NCI-H748 (cell line): ENCODE measurements around the gene RAE1.

Source experiments
- DNase-seq: peaks from one replicate; lab custom pipeline; 2025; ENCODE audit not compliant: unreplicated experiment; lab: John Stamatoyannopoulos, UW

The RAE1 gene

GRCh38 chr20:57398231-57398821 is 47.3 kb downstream of the RAE1 start:
- DNase-seq = peak; percentile 75

DNA sequence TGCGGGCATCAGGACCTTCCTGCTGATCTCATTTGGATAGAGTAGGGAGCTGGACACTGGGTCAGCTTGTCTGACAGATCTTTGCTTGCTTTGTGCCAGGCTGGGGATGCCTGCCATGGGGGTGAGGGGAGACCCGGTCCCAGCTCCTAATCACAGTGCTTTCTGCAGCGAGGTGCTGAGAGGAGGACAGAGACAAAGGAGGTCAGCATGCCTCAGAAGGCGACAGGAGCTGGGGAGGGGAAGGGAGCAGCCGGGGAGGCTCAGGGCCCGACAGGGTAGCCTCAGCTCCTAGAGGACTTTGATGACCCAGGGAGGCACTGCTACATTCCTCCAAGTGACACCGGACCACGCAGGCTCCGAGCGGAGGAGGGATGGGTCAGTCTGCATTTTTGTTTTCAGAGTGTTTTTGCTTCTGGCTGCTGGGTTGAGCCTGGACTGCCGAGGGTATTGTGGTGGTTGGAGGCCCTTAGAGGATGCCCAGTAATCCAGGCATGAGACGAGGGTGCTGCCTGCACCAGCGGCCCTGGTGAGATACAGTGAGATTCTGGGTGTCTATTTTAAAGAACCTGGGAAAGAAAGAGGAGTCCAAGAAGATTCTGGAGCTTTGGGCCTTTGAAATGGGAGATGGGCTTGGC is 48.0 kb downstream of the RAE1 start:
- DNase-seq = no peak

DNA sequence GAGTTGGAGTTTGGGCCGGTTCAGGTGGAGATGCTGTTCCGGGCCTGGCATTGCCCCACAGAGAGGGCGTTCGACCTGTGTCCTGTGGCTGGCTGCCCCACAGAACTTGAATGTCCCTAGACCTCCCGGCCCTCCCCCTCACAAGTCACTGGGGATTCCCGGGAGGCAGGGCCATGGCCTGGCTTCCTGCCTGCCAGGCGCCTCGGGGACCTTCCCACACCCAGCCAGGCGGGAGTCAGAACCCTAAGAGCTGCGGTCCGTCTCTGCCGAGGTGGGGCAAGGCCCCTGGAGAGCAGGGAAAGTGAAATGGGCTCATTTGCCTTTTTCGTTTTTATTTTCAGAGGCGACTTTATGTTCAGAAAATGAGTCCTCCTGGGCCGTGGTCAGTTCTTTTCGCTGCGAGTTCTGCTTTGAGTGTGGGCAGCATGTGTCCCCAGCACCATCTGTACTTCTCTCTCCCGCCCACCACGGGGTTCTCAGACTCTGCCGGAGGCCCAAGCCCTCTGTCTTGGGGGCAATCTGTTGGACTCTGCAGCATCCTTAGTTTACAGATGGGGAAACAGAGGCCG is 48.6 kb downstream of the RAE1 start:
- DNase-seq = no peak

GRCh38 chr20:57400231-57400701 is 49.2 kb downstream of the RAE1 start:
- DNase-seq = no peak

- no peak for DNase-seq
Measured at GRCh38 chr20:57400821-57401564, 49.9 kb downstream of the RAE1 start.

GRCh38 chr20:57401565-57401918 is 50.5 kb downstream of the RAE1 start:
- DNase-seq = no peak

GRCh38 chr20:57402206-57403125 is 51.4 kb downstream of the RAE1 start:
- no peak for DNase-seq

- no peak for DNase-seq
Measured at GRCh38 chr20:57403216-57403615, 52.2 kb downstream of the RAE1 start.

DNA sequence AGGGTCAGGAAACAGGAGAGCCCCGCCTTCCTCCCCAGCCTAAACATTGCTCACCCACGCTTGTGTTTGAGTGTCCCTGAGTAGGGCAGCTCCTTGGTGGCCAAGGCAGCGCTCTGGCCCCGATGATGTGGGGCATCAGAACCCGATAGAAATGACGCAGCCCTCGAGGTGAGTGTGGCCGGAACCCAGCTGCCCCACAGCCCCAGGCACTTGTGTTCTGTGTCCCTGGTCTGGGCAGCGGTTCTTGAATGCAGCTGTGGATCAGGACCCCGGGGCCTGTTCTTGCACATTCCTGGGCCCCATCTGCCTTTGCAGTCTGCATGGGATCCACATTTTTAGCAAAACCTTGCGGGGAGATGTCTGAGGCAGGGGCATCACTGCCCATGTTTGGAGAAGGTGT is 53.0 kb downstream of the RAE1 start:
- no peak for DNase-seq

DNA sequence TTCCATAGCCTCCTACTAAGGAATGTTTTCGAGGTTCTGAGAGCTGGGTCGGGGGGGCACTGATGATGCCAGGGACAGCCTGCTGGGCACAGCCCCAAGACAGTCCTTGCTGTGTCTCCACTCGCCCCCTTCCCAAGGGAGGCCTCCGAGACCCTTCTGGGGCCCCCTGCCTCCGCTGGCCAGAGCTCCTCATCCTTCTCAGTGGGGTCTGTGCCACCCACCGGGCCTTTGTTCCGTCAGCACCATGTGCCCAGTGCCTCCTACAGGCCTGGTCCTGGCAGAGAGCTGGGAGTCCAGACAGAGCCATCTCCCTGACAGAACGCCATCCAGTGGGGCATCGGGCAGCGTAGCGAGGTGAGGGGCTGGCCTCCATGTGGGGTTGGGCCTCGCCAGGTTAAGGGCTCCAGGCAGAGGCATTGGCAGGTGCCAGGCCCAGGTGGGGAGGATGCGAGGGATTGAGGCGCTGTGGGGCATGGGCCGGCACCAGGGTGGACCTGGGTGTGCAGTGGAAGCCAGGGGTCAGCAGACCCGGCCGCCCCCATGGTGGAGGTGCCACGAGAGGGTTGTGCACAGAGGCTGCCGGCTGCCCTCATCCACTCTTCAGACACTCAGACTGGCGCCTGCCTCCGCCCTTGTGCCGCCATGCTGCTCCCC is 53.5 kb downstream of the RAE1 start:
- DNase-seq = no peak

GRCh38 chr20:57405236-57406016 is 54.4 kb downstream of the RAE1 start:
- no peak for DNase-seq

GRCh38 chr20:57407541-57407956 is 56.5 kb downstream of the RAE1 start:
- DNase-seq = no peak

DNA sequence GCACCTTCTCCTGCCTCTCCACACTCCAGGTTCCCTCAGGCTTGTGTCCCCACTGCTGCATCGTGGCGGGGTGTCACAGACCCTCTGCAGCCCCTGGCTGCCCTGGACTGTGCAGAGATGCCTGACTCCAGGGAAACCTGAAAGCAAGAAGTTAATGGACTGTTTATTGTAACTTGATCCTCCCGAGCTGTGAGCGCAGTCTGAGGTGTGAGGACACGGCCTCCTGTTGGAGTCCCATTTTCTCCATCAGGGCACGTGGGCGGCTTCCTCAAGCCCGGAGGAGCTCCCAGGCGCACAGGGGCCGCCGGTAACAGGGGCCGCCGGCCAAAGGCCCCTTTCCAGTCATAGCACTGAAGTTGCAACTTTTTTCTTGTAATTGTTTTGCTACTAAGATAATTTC is 57.1 kb downstream of the RAE1 start:
- DNase-seq = no peak

GRCh38 chr20:57408536-57409233 is 57.6 kb downstream of the RAE1 start:
- DNase-seq = no peak

- no peak for DNase-seq
Measured at GRCh38 chr20:57409316-57409671, 58.2 kb downstream of the RAE1 start.

DNA sequence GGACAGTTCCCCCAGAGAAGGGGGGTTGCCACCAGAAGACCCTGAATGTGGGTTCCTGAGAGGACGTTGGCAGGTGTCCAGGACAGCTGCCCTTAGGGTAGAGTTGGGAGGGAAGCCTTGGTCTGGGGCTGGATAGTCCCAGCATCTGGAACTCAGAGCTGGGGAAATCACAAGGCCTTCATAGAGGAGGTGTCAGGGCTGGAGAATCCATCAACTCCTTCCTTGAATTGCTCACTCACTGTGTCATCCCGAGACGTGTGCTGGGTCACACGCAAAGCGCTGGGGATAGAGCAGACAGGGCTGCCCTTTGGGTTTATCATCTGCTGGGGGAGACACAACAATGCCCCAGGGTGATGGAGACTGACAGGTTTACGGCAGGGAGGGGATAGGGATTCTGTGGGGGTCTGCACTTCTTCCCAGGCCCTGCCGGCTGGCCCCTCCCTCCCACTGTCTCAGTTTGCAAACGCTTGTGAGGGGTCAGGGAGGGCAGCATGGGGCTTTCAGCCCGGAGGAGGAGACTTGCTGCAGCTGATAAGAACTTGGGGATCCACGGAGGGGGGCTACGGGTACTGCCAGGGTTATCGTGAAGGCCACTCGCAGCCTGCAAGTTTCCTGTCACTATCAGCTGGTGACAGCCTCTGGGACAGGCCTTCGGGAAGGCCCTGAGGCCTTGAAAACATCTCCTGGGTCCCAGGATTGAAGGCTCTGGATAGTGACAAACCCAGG is 58.8 kb downstream of the RAE1 start:
- DNase-seq = no peak

GRCh38 chr20:57410398-57410920 is 59.4 kb downstream of the RAE1 start:
- DNase-seq = no peak

DNA sequence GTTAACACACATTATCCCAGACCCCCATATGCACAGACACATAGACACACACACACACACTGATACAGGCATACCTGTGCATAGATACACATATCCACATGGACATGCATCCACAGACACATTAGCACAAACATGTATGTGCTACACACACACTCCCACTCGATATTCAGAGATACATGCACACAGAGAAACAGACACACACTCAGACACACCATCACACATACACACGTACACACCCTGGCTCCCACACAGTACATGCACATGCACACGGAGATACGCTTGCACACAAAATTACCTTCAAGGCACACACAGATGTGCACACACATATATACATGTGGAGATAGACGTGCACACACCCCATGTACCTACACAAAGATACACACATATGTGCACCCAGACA is 59.9 kb downstream of the RAE1 start:
- no peak for DNase-seq
